ENCODE results near the gene PRAC1. TPM values are rescaled to one million over a fixed set of nuclear protein-coding genes. Genes with fewer than 3 reads are reported as not detected.

Gene PRAC1
- total and polyA plus RNA-seq, 2 of the 8 experiments (the other 6 are each of a cell fraction or from before 2014, with no cell fraction given), result not detected

DNA sequence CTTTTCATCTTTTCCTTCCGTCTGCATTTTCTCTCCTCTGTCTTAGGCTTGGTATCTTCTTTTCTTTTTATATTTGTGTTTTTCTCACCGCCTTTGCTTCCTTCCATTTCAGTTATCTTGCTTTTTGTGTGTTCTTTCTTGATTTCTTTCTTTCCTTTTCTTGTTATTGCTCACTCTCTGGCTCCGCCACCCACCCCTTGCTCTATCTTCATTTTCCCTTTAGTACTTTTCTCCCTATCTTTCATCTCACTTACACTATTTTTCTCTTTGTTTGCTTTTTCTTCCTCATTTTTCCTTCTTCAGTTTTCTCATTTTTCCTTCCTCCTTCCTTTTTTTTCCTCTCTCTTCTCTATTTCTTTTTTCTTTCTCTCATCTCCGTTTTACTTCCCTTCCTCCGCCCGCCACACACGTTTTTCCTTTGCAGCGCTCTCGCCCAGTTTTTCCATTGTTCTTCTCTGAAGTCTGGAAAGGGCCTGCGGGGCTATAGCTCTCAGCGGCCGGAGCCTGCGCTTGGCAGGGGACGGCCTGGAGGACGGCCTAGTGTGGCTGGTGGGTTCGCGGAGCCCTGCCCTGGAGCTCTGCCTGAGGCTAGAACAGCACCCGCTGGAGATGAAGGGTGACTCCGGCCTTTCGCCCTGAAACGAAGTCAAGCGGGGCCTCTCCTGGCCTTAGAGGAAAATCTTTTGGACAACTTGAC, 11.5 kb upstream of the PRAC1 start:
- H3K4me3 ChIP-seq (ENCODE audit: extremely low read depth in 1 of 4, insufficient read depth in 2 of 4, low read depth in 3 of 4, low read length in 4 of 4), result no peak overlapping the region
- H3K36me3 ChIP-seq (ENCODE audit: control insufficient read depth in 2 of 4, insufficient read depth in 4 of 4, low read length in 3 of 4), result peaks cover 0 to 5% (median 0%) of the 10 kb centered on the region in 4 experiments; a peak in 1 of 8 replicates
- H4K91ac ChIP-seq (replicated peaks; ENCODE audit: insufficient read length, low read length), result no peak overlapping the region
- H3K9me3 ChIP-seq (ENCODE audit: insufficient read depth in 2 of 2, low read depth in 1 of 2, low read length in 1 of 2), result no peaks in the 10 kb centered on the region
- H2BK20ac ChIP-seq (ENCODE audit: low read length), result no peak overlapping the region
- POLR2A ChIA-PET (ENCODE audit: partially characterized antibody), result no interaction called here
- H2BK120ac ChIP-seq (replicated peaks; ENCODE audit: low read depth, low read length), result no peak overlapping the region
- no peak overlapping the region for H3K23ac ChIP-seq (ENCODE audit: insufficient read length)
- peaks cover 92 to 100% (median 100%) of the 10 kb centered on the region in 4 experiments for H3K27me3 ChIP-seq (replicated peaks in 1 of 4; ENCODE audit: control insufficient read depth in 3 of 4, extremely low read depth in 1 of 4, insufficient read depth in 3 of 4, low read length in 3 of 4)
- no peak overlapping the region for H2BK15ac ChIP-seq (ENCODE audit: low read length)
- no peak overlapping the region for H2BK12ac ChIP-seq (ENCODE audit: low read depth, low read length)
- H3K4me1 ChIP-seq (replicated peaks in 1 of 4; ENCODE audit: control insufficient read depth in 3 of 4, insufficient read depth in 4 of 4, low read length in 3 of 4), result peaks cover 0 to 6% (median 1%) of the 10 kb centered on the region in 4 experiments; a peak in 3 of 7 replicates
- 30 to 57% methylated on average over 1 to 18 of the region's 22 CpGs for WGBS, 2 experiments (ENCODE audit: extremely low coverage in 1 of 2, insufficient coverage in 1 of 2, insufficient read length in 1 of 2, insufficient replicate concordance in 2 of 2, low coverage in 1 of 2, low lambda C conversion rate in 2 of 2, missing lambda C conversion rate in 1 of 2)
- TF ChIP-seq RNF2 (IDR thresholded peaks at IDR 0.05; ENCODE audit: borderline replicate concordance, low read depth, low read length, missing control alignments, poor library complexity, severe bottlenecking) (peak; percentile 93), CHD2 (IDR thresholded peaks at IDR 0.05; ENCODE audit: low read length) (no peak), SP1 (IDR thresholded peaks at IDR 0.05; ENCODE audit: low read depth, low read length) (no peak), SIN3A (conservative IDR thresholded peaks at IDR 0.05 in 1 of 2, IDR thresholded peaks at IDR 0.05 in 1 of 2; ENCODE audit: low read depth in 1 of 2, low read length in 2 of 2) (no peak), POLR2AphosphoS5 (IDR thresholded peaks at IDR 0.05; ENCODE audit: low read depth, low read length) (no peak), BRCA1 (IDR thresholded peaks at IDR 0.05; ENCODE audit: low read depth, low read length) (no peak), HDAC2 (IDR thresholded peaks at IDR 0.05; ENCODE audit: borderline replicate concordance in 1 of 2, low read depth in 2 of 2, low read length in 2 of 2) (no peak), CTBP2 (IDR thresholded peaks at IDR 0.05; ENCODE audit: borderline replicate concordance, insufficient read depth, insufficient read length, low read length) (no peak), BACH1 (IDR thresholded peaks at IDR 0.05; ENCODE audit: low read length) (no peak), EZH2 (IDR thresholded peaks at IDR 0.05; ENCODE audit: low read depth, low read length, severe bottlenecking) (peak; percentile 55), CBX8 (IDR thresholded peaks at IDR 0.05; ENCODE audit: borderline replicate concordance, low read depth, low read length) (peak; percentile 78), SUZ12 (IDR thresholded peaks at IDR 0.05; ENCODE audit: low read length) (peak; percentile 48)
- CTCF ChIA-PET (ENCODE audit: partially characterized antibody), result interaction anchor here (0.8 to 10.1 kb wide), 8 partner anchors 12 to 97 kb away, joined by 3 to 145 read pairs (median 4); partner anchors contain the start of genes PRAC1 and PRAC2
- no peak overlapping the region for H4K8ac ChIP-seq (ENCODE audit: extremely low read depth, insufficient read depth, low read length)
- H3K23me2 ChIP-seq (ENCODE audit: low read depth, low read length), result no peaks in the 10 kb centered on the region
- no peak overlapping the region for H3K14ac ChIP-seq (ENCODE audit: insufficient read length)
- H2AK5ac ChIP-seq (ENCODE audit: low read depth, low read length), result no peak overlapping the region
- H3K27ac ChIP-seq (ENCODE audit: low read depth, low read length), result no peak overlapping the region
- H3K4ac ChIP-seq (replicated peaks; ENCODE audit: insufficient read length, low read depth, low read length), result no peak overlapping the region
- FAIRE-seq (no peak), DNase-seq (ENCODE audit: low read depth in 1 of 2, low spot score in 2 of 2) (no peak)
- H2AFZ ChIP-seq (ENCODE audit: low read length), result no peak overlapping the region
- H3K79me1 ChIP-seq (ENCODE audit: low read depth, low read length), result no peaks in the 10 kb centered on the region
- no peak overlapping the region for H4K5ac ChIP-seq (ENCODE audit: insufficient read length, low read depth, low read length)
- H3K79me2 ChIP-seq (ENCODE audit: control insufficient read depth in 1 of 2, insufficient read depth in 2 of 2, low read length in 2 of 2), result no peaks in the 10 kb centered on the region
- H3K56ac ChIP-seq (replicated peaks; ENCODE audit: insufficient read length, low read depth, low read length), result no peak overlapping the region
- H3K18ac ChIP-seq (ENCODE audit: extremely low read depth, low read length), result no peak overlapping the region
- H3K9ac ChIP-seq (replicated peaks in 1 of 4; ENCODE audit: extremely low read depth in 1 of 4, low read depth in 3 of 4, low read length in 3 of 4), result no peak overlapping the region
- peaks cover 10 to 32% of the 10 kb centered on the region in 2 experiments for H4K20me1 ChIP-seq (replicated peaks in 1 of 2; ENCODE audit: control insufficient read depth in 1 of 2, insufficient read depth in 2 of 2, low read length in 2 of 2)
- no peak overlapping the region for H3K4me2 ChIP-seq (ENCODE audit: insufficient read depth in 1 of 2, low read depth in 2 of 2, low read length in 2 of 2)
- no peak overlapping the region for H2BK5ac ChIP-seq (ENCODE audit: low read depth, low read length)
